DMS53 (cell line): Measurements from ENCODE around the gene ANKRD6.
"Not testable (repeated sequence)": the region's sequence is repeated elsewhere in the genome, so short reads cannot be mapped to it uniquely, and the experiment has no call there.

ENCODE experiments used
- DNase-seq: peaks from one replicate; lab custom pipeline; 2025; lab: John Stamatoyannopoulos, UW

ANKRD6 gene

DNA sequence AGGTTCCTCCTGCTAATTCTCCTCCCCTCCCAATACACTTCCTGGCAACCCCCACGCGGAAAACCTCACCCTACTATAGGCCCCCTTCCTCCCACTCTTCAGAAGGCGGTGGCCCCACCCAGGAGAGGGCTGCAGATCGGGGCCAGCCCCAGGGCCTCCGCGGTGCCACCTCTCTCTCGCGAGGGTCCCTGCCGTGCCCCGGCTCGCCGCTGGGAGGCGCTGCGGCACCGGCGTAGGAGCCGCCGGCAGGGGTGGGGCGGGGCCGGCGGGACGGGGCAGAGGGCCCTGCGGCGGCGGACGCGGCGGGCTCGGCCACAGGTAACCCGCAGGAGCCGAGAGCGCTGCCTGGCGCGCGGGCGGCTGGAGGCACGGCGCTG, at the start of gene ANKRD6:
ANKRD6 (plus strand) TSS at position 278 of the 377 bp plus-strand sequence. CDS start 133,825 bp downstream, outside the sequence.
- peak; percentile 88 for DNase-seq

DNA sequence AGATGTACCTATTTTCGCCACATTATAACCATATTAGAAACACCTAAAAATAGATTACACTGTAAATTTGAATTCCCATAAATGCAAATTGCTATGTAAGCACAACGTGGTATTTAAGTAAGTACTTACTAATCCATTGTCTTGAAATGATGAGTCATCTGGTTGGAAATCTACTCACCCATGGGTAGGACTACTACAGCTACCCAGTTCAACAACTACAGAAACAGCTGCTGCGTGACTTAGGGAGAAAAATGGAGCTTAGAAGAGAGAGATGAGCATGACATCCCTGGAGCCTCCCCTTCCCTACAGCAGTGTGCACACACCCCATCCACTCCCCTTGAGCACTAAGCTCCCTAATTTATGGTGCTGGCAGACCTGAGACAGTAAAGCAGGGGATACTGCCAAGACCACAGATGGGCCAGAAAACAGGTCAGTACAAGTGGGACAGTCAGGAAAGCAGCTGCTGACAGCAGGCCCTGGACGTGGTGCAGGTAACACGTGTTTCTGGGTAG, 47.7 kb upstream of the ANKRD6 start:
- peak; percentile 84 for DNase-seq

DNA sequence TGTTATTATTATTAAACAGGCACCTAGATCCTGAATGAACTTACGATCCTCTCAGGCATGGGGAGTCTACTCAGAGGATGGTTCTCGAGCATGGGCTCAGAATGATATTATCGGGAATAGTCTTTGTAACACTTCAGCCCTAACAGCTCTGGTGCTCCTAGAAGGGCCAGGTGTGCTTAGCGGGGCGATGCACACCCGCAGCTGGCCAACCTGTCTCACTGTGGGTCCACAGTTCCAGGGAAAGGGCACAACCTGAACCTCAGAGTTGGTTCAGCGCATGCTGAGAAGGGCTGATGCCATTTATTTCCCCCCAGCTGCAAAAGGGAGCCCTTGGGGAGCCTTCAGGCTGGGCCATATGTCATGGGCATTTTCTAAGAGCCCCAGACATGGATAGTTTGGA, 47.1 kb upstream of the ANKRD6 start:
- DNase-seq: peak; percentile 16

DNA sequence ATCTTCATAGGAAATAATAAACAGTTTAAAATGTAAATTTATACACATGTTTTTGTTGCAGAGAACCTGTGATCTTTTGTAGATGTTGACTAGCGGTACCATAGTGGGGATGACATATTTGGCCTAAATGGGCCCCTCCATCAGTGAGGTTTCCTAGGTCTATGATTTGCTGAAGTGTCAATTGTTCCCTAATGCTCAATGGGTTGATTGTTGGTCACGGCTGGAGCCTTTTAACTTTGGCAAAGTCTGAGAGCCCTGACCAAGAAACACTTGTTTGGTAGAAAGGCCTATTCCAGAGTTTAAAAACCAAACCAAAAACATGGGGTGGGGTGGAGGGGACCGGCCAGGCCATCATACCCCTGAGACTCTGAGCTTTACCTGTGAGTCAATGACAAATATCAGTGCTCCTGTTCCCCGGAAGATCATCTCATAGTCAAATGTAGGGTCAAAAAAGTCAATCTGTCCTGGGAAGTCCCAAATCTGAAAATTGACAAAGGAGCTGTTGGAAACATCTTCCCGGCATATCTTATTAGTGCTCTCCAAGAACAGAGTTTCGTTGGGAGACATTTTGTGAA, 45.9 kb upstream of the ANKRD6 start:
- no peak for DNase-seq

DNA sequence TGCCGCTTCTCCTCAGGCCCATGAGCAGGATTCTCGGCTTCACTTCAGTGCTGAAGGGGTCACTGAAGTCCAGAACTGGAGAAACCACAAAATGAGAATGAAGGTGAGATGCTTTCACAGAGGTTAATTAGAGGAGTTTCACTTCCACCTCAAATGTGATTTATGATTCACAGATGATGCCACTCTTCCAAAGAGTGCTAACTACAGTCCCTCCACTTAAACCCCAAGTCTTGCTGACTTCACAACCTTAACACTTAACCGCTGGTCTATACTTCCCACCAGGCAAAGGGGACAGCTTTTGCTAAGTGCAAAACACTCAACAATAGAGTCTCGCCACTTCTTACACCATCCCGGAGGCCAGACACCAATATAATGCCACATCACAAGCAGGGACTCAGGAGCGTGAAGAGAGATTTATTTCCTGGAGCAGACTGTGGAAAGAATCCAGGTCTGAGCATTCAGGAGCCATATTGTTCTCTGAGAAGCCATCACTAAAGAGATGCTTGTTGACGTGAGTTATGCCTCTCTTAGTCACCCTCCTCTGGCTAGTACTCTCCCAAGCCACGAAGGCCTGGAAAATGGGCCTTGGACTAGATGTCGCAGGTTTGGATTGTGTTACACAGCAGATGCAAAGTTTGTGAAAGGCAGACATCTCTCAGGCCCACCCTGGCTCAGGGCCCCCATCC, 45.3 kb upstream of the ANKRD6 start:
- DNase-seq: no peak

DNA sequence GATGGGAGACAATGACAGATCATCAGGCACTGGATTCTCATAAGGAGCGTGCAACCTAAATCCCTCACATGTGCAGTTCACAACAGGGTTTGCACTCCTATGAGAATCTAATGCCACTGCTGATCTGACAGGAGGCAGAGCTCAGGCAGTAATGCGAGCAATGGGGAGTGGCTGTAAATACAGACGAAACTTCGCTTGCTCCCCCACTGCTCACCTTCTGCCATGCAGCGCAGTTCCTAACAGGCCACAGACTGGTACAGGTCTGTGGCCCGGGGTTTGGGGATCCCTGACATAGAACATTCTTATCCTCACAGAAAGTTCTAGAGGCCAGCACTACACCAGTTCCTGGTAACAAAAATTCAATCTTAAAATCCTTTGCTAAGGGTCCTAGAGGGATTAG, 44.1 kb upstream of the ANKRD6 start:
- no peak for DNase-seq

DNA sequence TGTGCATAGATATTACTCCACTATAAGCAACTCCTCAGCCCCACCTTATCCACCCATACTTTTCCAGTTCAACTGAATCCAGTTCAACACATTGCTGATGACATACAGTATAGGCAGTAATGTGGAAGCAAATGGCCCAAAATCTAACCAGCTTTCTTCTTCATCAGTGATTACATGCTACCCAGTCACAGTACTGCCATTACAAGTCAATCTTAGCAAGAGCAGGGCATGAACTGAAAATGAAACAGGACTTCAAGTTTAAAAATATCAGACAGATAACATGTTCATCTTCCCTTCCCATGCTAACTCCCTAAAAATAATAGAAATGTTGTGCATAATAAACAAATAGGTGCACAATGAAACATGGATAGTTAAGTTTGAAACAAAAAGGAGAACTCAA, 40.1 kb upstream of the ANKRD6 start:
- no peak for DNase-seq

DNA sequence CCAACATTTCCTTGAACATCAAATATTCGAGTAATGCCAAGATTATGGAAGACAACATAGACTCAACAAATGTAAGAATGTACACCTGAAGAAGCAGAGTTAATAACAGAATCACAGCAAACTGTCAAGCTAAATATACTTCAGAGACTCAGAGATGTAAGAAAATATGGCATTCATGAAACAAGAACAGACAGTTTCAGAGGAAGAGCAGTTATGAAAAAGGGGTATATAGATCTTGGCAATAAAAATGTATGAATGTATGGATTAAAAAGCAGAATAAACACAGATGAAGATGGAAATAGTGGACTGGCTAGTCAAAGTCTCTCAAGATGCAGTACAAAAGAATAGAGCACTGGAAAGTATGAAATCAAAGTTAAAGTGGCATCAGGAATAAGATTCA, 39.3 kb upstream of the ANKRD6 start:
- no peak for DNase-seq

DNA sequence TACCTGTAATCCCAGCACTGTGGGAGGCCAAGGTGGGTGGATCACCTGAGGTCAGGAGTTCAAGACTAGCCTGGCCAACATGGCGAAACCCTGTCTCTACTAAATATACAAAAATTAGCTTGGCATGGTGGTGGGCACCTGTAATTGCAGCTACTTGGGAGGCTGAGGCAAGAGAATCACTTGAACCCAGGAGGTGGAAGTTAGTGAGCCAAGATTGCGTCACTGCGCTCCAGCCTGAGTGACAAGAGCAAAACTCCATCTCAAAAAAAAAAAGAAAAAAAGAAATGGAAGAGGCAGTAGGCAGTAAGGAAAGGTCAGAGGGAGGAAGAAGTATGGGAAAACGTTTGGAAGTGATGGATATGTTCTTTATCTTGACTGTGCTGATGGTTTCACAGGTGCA, 35.1 kb upstream of the ANKRD6 start:
- DNase-seq: not testable (repeated sequence)

DNA sequence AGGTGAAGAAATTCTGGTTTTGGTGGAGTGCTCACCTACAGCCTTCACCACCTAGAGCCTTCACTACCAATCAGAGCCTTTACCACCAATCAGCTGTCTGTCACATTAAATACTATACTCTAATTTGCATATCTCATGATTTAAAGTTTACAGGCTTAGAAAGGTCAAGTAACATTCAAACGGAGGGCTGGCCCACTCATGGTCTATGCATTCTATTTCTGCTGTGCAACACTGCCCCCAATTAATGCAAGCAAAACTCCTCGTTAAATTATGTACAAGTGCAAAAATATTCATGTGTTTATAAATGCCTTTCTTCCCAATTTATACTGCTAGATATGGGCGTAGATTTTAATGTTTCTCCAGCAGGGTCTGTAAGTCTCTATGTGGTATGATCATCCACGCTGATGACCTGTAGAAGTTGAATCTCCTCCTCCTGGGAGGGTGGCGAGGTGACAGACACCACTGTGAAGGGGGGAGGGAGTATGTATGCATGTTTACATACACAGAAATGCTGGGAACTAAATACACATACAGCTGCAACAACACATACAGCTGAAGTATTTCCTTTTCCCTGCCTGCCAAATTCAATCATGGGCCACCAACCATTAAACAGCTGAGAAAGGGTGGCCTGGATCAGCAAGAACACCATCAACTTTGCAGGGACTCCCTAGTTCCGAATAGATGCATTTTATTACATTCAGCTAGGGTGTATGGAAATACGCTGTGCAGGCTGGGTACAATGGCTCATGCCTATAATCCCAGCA, 34.0 kb upstream of the ANKRD6 start:
- DNase-seq: peak; percentile 52

DNA sequence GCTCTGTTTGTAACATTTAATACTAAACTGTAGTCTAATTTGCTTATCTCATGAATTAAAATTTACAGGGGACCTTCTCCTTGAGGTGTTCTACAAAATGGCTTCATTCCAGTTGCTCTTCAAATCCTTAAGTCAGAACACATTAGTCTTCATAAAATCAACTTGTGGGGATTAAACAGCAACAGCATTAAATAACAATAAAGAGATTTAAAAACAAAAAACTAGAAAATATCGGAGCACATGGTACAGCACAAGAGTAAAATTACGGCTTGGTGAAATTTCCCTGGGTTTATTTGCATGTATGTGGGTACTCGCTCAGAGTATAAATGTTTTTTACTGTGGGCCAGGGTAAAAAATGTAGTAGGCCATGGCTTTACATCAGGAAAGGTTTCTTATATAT, 32.9 kb upstream of the ANKRD6 start:
- DNase-seq: no peak

DNA sequence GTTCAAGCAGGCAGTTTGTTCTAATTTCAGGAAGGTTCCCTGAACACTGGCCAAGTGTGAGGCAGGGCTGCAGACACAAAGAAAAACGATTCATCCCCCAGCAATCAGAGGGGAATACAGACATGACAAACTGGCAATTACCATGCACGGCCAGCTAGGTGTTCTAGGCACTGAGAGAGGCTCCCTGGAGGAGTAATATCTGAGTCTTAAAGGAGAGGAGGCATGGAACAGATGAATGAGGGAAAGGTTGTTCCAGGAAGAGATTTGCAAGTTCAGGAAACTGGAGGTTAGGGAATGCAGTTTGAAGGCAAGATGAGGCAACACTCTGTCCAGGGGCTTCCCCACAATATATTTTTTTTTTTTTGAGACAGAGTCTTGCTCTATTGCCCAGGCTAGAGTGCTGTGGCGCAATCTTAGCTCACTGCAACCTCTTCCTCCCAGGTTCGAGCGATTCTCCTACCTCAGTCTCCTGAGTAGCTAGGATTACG, 32.0 kb upstream of the ANKRD6 start:
- no peak for DNase-seq

DNA sequence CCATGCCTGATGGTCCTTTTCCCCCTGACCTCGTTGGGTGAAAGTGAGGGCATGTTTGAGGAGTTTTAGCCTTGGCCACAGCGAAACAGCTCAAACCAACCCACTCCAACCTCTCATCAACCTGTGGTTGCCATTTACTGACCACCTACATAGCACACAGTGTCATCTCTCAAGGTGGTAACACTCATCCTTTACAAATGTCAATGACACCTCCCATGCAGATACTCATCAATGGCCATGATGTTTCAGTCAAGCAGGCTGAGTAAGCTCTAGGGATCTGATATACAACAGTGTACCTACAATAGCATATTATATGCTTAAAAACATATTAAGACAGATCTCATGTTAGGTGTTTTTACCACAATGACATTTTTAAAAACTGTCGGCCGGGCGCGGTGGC, 30.2 kb upstream of the ANKRD6 start:
- DNase-seq: peak; percentile 23

DNA sequence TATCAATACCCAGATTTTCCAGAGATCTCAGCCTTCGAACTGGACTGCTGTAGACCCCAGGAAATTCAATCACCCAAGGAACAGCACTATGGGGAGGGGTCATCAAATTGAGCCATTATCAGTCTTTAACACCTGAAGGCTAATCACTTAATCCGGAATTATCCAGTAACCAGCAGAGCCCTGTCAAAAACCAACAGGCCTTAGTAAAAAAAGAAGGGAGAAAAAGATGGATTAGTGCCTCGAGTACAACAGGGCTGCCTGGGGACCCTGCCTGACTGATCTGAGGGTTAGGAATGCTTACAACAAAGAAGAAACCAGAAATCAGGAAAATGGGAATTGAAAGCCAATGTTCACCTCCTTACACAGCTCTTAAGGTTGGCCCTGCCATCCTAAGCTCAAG, 28.4 kb upstream of the ANKRD6 start:
- no peak for DNase-seq

DNA sequence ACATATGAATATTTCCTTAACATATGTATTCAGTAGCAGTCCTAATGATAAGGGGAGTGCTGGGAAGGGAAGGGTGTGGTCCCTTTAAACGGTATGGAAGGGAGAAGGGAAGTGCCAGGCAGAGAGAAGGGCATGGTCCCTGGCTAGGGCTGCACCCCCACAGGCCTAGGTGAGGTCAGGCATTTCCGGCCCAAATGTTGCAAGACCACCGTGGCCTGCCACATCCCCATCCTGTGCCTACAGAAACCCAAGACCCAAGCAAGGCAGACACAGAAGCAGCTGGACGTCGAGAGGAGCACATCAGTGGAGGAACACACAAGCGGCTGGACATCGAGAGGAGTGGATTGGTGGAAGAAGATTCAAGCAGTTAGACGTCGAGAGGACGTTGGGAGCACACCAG, 26.8 kb upstream of the ANKRD6 start:
- no peak for DNase-seq

DNA sequence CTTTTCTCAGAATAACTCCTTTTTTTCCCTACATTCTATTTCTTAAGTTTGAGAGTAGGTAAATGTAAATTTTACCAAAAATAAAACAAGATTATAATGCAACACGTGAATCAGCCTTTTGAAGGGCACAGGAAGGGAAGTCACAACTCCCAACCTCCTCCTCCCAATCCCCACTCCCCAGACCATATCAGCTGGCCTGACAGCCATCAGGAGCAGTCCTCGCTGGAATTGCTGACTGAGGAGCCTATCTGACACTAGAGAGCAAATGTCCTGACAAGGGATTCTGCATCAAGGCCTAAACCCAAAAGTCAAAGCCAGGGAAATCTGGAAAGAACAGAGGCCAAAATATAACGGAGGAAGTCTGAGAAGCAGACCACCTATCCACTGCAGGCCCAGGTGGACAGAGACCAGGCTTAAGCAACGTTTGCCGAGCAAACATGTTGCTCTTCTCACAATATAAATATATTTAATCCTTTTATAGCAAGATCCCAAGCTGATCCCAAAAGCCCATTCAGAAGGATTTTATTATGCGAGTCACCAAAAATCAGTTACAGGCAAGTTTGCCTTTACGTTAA, 23.4 kb upstream of the ANKRD6 start:
- DNase-seq: peak; percentile 3

DNA sequence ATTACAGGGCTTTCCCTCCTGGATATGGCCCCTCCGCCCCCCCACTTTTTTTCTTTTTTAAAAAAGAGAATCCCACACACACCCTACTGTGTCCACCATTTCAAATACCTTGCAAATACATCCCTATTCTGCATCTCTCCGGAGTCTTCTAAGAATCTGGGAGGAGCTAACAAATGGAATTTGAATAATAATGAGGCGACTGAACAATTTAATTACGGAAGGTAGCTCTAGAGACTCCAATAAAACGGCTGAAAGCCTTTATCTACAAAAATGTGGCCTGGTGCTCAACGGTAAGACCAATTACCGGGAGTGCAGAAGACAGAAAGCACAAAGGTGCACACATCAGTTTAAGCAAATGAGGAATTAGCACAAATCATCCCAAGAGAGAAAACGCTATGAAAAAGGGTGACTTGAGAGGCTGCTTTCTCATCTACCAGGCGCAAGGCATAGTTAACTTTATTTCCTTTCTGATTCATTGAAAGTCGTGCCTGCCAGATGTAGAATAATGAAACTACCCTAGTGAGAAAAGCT, 22.7 kb upstream of the ANKRD6 start:
- DNase-seq: no peak

DNA sequence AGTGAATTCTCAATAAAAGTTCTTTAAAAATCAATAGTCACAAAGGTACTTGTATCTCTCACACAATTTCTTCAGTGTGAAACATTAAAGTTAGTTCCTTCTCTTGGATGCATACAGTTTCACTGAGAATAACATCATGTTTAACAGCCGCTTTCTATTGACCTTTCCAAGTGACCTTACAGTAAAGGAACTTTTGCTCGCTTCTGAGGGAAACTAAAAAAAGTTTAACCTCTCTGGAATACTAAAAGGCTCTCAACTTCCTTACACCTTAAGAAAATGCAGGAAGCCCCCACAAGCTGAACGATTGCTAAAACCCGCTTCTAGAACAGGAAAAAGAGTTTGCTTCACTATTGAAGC, 22.2 kb upstream of the ANKRD6 start:
- no peak for DNase-seq

DNA sequence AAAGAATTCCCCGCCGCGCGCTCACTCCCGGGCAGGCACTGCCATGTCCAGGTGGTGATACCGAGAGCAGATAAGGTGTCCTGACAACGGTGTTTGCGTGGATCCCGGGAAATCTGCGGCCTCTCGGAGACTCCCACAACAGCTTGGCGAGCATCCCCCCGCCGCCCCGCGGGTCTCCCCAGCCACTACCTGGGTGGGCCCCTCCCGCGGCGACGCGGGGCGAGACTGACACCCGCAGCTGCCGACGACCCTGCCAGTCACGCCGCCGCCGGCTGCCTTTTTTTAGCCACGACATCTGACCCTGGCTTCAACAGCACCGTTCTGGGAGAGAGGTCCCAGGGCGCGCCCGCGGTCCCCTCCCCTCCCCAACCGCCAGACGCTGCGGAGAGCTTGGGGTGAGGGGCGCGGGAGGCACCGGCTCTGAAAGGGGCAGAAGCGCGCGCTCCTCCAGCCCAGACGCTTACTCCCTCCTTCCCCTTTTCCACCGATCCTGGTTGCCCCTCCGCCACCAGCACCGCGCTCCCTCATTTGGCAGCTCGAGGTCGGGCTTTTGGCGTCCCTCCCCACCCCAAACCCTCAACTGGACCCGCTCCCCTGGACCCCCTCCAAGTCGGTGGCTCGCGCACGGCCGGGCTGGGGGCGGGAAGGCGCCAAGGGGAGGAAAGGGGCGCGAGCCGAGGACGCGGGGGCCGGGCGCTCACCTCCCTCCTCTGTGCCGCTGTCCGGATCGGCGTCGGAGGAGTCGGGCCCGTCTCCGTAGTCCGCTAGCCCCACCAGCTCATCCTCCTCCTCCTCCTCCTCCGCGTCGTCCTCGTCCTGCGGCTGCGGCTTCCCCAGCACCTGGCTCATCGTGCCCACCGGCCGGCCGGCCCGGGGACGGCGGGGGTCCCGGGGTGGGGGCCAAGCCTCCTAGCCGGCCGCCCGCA, 21.5 kb upstream of the ANKRD6 start:
- DNase-seq: peak; percentile 66

DNA sequence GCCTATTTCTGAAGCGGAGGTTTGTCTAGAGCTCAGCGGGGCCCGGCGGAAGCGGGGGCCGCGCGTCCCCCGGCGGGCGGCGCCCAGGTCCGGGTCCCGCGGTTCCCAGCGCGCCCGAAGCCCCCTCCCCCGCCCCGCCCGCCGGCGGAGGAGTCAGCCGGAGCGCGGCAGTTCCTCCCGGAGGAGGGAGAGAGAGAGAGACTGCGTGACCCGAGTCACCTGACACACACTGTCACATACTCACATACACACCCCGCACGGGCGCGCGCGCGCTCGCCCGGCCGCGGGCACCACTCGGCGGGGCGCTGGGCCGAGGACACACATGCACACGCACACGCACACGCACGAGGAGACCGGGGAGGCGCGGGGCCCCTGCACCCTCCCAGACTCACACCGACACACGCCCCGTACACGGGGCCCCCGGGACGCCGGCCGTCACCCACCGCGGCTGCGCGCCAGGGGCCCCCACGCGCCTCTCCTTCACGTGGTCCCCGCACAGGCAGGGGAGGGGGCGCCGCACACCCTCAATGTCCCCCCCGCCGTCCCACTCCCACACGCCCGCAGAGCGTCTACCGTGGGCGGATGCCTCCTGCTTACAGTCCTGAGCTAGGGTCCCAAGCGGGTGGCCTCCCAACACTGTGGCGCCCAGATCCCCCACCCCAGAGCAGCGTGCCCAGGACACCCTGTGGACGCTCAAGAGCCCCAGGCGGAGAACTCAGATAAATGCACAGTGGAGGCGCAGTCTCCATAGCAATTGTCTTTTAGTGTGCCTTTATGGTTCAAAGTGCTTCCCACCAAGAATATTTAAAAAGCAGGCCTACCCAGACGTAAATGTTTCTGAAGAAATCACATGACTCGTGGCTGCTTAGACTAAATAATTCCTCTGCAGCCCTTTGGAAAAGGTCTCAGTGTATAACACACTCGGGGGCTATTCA, 20.6 kb upstream of the ANKRD6 start, which contains the start of gene RRAGD:
RRAGD (minus strand) TSS at position 203 of the 935 bp plus-strand sequence. CDS start 280 bp downstream, outside the sequence.
- peak; percentile 81 for DNase-seq
